Upper lobe of left lung (tissue), 4 donors: ENCODE results near the gene TRIM10.

Source experiments
- CTCF ChIP-seq, 6 experiments: fragments of 450-650 bp in 4 of 6; fragments of 200-600 bp in 2 of 6; sonication (generic) in 2 of 6; IDR thresholded peaks; one replicate each; pipeline ENCODE4 v1.5.1; 2016 to 2019; ENCODE audit warnings: antibody characterized with exemption in 6 of 6
- POLR2A ChIP-seq, 4 donors: fragments of 450-650 bp; IDR thresholded peaks; one replicate each; pipeline ENCODE4 v1.5.1; 2016 to 2017; ENCODE audit warnings: antibody characterized with exemption in 4 of 4, mild to moderate bottlenecking in 2 of 4

- TF ChIP-seq CTCF (IDR thresholded peaks at IDR 0.05): no peak
- no peak for TF ChIP-seq POLR2A (IDR thresholded peaks at IDR 0.05)
Observed at GRCh38 chr6:30136570-30137286, 24.3 kb downstream of the TRIM10 start.
